ENCODE measurements around the gene GM2A. TPM values are rescaled to one million over a fixed set of nuclear protein-coding genes. Genes with fewer than 3 reads are reported as not detected.
"Not testable (repeated sequence)": the region's sequence is repeated elsewhere in the genome, so short reads cannot be mapped to it uniquely, and the experiment has no call there.

GM2A gene
- total RNA-seq, 2 donors from 2014 or later = 23.4 to 41.6 TPM

DNA sequence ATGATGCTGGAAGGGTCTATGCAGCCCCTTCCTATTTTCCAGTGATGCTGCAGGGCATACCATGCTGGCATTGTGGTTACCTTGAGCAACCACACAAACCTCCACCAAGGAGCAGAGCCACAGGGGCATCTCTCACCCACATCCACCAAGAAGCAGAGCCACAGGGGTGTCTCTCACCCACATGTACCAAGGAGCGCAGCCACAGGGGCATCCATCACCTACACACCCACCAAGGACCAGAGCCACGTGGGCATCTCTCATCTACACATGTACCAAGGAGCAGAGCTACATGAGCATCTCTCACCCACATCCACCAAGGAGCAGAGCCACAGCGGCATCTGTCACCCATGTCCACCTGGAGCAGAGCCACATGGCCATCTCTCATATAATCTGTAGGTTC is 8.8 kb upstream of the GM2A start:
- DNase-seq (ENCODE audit: low spot score) = peak; percentile 57
- intact Hi-C loops (cut with DNase I) = no loop called here

GRCh38 chr5:151245680-151246219 is 7.2 kb upstream of the GM2A start:
- intact Hi-C loops (cut with DNase I) = no loop called here
- DNase-seq (ENCODE audit: low spot score) = no peak

GRCh38 chr5:151248651-151249050 is 4.3 kb upstream of the GM2A start:
- intact Hi-C loops (cut with DNase I) = no loop called here
- peak; percentile 6 for DNase-seq (ENCODE audit: low spot score)

GRCh38 chr5:151249281-151249680 is 3.7 kb upstream of the GM2A start:
- DNase-seq (ENCODE audit: low spot score) = no peak
- intact Hi-C loops (cut with DNase I) = no loop called here

GRCh38 chr5:151250346-151251000 is 2.5 kb upstream of the GM2A start:
- DNase-seq (ENCODE audit: low spot score) = peak; percentile 34
- intact Hi-C loops (cut with DNase I) = no loop called here

DNA sequence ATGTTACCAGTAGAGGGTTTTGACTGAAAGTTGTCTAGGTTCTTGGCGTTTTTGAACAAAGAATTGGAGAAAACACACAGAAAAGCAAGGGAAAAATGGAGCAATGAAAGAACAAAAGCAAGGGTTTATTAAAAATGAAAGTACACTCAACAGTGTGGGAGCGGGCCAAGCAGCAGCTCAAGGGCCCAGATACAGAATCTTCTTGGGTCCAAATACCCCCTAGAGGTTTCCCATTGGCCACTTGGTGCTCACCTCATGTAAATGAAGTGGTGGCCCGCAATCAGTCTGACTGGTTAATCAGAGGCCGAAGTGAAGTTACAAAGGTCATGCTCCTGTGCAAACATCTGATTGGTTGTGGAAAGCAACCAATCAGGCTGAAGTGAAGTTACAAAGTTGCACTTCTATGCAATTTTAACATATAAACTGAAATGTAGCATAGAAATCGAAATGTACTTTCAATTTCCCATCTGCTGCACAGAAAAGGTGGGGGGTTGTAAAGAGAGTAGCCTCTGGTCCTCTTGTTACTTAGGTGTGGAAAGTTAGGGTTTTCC is 1.9 kb upstream of the GM2A start:
- intact Hi-C loops (cut with DNase I) = no loop called here

GRCh38 chr5:151251621-151252020 is 1.4 kb upstream of the GM2A start:
- DNase-seq (ENCODE audit: low spot score) = peak; percentile 48
- intact Hi-C loops (cut with DNase I) = no loop called here

More for the DNA sequence above, 1.9 kb upstream of the GM2A start:
- DNase-seq (ENCODE audit: low spot score) = peak; percentile 36

GRCh38 chr5:151253605-151253950 is 593 bp downstream of the GM2A start:
- DNase-seq (ENCODE audit: low spot score) = peak; percentile 35

GRCh38 chr5:151254556-151254955 is 1.6 kb downstream of the GM2A start:
- no peak for DNase-seq (ENCODE audit: low spot score)
- intact Hi-C loops (cut with DNase I) = no loop called here

More at GRCh38 chr5:151253605-151253950, 593 bp downstream of the GM2A start:
- intact Hi-C loops (cut with DNase I) = no loop called here

DNA sequence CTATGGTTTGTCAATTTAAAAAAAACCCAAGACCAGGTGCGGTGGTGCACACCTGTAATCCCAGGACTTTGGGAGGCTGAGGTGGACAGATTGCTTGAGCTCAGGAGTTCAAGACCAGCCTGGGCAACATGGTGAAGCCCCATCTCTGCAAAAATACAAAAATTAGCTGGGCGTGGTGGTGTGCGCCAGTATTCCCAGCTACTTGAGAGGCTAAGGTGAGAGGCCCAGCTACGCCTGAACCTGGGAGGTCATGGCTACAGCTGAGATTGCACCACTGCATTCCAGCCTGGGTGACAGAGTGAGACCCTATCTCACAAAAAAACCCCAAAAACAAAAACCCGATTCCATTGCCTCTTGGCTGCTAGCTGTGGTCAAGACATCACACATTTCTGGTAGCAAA is 2.0 kb downstream of the GM2A start:
- intact Hi-C loops (cut with DNase I) = not testable (repeated sequence)
- DNase-seq (ENCODE audit: low spot score) = peak; percentile 19

DNA sequence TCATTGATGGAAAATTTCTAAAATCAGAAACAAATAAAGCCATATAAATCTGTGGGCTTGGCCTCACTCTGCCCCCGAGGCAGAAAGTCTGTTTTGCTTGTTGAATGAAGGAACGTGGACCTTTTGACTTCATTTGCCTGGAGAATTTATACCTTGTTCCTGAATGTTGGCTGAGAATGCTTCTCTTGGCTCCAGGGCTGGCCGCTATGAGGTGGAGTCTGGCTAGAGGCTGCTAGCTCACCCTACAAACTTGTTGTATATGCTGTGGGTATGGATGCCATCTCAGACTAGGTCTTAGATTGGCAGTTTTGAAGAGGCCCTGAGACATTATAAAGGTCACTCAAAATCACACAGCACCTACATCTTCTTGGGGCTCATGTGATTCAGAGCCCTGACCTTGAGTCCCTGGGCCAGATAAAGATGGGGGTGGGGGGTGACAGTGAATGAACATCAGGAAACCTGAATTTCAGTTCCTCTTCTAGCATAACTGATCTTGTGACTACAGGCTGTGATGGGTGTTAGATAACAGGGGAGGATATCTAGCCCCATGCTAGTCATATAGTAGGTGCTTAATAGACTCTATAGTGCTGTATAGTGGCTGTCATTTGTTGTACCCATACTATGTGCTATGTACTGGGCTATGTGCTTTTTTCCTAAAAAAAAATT is 2.8 kb downstream of the GM2A start:
- intact Hi-C loops (cut with DNase I) = no loop called here
- peak; percentile 20 for DNase-seq (ENCODE audit: low spot score)

DNA sequence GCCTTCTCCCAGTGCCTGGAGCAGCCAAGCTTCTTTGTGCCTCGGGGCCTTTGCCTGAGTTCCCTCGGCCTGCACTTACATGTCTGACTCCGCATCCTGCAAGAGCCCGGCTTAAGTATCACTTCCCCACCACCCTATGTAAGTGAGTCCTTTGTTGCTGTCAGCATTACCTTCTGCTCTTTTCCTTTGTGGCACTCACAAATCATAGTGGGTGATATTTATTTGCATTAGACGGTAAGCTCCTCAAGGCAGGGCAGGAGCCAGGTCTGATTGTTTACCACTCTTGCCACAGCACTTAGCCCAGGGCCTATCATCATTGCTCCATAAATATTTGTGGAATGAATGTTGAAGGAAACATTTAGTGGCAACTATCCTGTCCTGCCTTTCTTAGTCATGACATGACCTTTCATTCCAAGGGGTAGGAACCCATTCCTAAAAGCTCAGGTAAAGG is 4.8 kb downstream of the GM2A start:
- intact Hi-C loops (cut with DNase I) = no loop called here
- DNase-seq (ENCODE audit: low spot score) = peak; percentile 80

DNA sequence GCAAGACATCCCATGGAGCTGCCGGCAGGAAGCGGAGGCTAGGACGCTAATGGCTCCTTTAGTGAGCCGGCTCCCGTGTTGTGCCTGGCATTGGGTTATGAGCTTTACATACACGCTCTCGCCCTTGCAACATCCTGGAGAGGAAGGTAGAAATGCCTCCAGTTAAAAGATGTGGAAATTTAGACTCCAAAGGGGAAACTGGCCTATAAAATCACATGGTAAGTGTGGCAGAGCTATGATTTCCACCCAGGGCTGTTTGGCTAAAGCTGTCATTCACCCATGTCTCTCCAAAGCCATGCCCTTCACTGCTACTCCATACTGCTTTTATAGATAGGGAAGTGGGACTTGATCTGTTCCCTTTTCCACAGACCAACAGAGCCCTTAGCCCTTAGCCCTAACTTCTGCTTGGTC is 5.2 kb downstream of the GM2A start:
- peak; percentile 53 for DNase-seq (ENCODE audit: low spot score)
- intact Hi-C loops (cut with DNase I) = no loop called here

DNA sequence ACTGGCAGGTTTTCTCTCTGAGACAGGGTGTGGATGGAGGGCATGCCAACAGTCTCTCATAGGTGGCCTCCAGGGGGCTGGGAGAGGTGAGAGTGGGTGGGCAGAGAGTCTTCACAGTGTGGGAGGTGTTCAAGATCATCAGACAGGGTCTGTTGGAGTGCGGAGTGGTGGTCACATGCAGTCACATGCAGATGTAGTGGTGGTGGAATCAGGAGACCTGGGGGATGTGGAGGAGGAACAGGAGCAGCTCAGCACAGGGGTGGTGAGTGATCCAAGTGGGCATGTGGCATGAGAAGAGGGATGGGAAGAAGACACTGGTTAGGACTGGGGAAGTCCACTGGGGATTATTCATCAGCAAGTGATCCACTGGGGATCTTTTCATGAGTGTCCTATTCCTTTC is 5.8 kb downstream of the GM2A start:
- intact Hi-C loops (cut with DNase I) = no loop called here
- DNase-seq (ENCODE audit: low spot score) = peak; percentile 53

GRCh38 chr5:151259931-151260330 is 6.9 kb downstream of the GM2A start:
- no peak for DNase-seq (ENCODE audit: low spot score)
- intact Hi-C loops (cut with DNase I) = no loop called here

GRCh38 chr5:151262532-151262931 is 9.5 kb downstream of the GM2A start:
- intact Hi-C loops (cut with DNase I) = no loop called here
- no peak for DNase-seq (ENCODE audit: low spot score)

DNA sequence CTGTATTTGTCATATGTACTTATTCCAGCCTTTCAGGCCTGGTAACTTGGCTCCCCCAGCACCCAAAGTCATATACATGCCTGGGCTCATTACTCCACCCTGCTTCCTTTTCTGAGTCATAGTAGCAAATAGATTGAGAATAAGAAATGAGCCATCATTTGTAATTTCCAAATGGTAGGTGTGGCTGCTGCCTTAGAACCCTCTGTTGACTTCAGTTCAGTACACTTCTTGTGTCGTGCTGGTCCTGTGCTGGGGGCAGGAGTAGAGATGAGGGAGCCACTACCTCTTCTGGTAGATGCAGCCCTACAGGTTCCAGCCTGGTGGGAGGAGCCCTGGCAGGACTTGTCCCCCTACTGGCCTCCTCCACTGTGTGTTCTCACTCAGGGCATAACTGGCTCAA is 11.1 kb downstream of the GM2A start:
- no peak for DNase-seq (ENCODE audit: low spot score)
- intact Hi-C loops (cut with DNase I) = no loop called here

GRCh38 chr5:151267491-151268260 is 14.7 kb downstream of the GM2A start:
- DNase-seq (ENCODE audit: low spot score) = no peak
- intact Hi-C loops (cut with DNase I) = no loop called here

DNA sequence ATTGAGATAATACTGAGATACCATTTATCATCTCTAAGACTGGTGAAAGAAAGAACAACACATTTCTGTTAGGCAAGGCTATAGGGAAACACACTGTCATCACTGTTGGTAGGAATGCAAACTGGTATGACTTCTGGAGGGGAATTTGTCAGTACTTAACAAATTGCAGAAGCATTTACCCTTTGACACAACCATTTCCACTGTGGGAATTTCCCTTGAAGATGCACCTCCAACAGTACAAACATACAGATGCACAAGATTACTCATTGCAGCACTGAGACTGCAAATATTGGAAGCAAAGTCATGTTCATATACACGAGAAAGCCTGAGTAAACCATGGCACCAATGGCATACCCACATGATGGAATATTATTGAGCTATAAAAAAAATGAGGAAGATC is 17.6 kb downstream of the GM2A start:
- DNase-seq (ENCODE audit: low spot score) = no peak
- intact Hi-C loops (cut with DNase I) = no loop called here

DNA sequence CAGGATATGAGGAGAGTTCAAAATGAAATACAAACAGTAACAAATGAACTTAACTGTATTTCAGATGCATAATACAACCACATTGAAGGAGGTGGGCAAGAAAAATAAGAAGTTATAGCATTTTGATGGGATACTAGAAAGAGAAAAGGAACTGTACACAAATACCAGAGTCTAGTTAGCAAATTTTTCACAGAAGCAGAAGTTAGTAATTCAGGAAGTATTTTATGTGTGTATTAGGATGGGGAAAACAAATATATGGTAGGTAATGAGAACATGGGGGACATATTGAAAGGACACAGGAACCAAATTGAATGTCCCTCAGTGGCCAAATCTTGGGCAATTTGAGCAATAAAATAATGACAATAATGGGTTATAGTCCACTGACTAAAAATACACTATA is 18.4 kb downstream of the GM2A start:
- DNase-seq (ENCODE audit: low spot score) = no peak
- intact Hi-C loops (cut with DNase I) = no loop called here

Data from posterior vena cava (tissue), 2 donors.